CD4-positive, alpha-beta T cell (primary cell): Measurements from ENCODE around the gene YBX1. TPM values are rescaled to one million over a fixed set of nuclear protein-coding genes. Genes with fewer than 3 reads are reported as not detected.

Source experiments
- ATAC-seq: fragments of 200-7000 bp; cut with Tn5 transposase; one replicate; pipeline ENCODE4 v1.10.0; 2022; ENCODE audit warnings: mild to moderate bottlenecking; ENCODE audit not compliant: poor library complexity
- CTCF ChIA-PET: fragments of 350-600 bp; sonication (Branson Sonifier 250); formaldehyde crosslinking; loops from one replicate; lab custom pipeline; 2021; ENCODE audit warnings: antibody characterized with exemption, inconsistent platforms; lab: Charles Lee
- POLR2A ChIA-PET: fragments of 350-600 bp; sonication (Branson Sonifier 250); formaldehyde crosslinking; loops from one replicate; lab custom pipeline; 2021; ENCODE audit warnings: antibody characterized with exemption, inconsistent platforms; lab: Charles Lee
- DNase-seq, 14 experiments: peaks; one replicate each; pipeline ENCODE4 v3.0.0-alpha.2; 2013 to 2020; ENCODE audit warnings: mixed read lengths in 2 of 14
- H3K27ac ChIP-seq, 2 donors: one replicate each; pipeline versions ENCODE4 v1.5.1 to v1.7.0; 2013; ENCODE audit warnings: low read length in 2 of 2, low read depth in 1 of 2, mild to moderate bottlenecking in 1 of 2
- H3K27me3 ChIP-seq, 2 experiments: 1 replicate in 1 of 2; 2 replicates in 1 of 2; pipeline versions ENCODE4 v1.6.1 to v1.7.0; 2013; ENCODE audit warnings: low read length in 2 of 2, control low read depth in 1 of 2, mild to moderate bottlenecking in 1 of 2, moderate library complexity in 1 of 2; ENCODE audit not compliant: insufficient read depth in 2 of 2, control insufficient read depth in 1 of 2
- H3K36me3 ChIP-seq: one replicate; pipeline ENCODE4 v1.6.1; 2013; ENCODE audit warnings: low read length, control low read depth; ENCODE audit not compliant: insufficient read depth
- H3K4me1 ChIP-seq: one replicate; pipeline ENCODE4 v1.6.1; 2013; ENCODE audit warnings: low read length, control low read depth; ENCODE audit not compliant: insufficient read depth
- H3K4me3 ChIP-seq: one replicate; pipeline ENCODE4 v1.5.1; 2013; ENCODE audit warnings: mild to moderate bottlenecking, low read length, moderate library complexity
- H3K9me3 ChIP-seq, 2 experiments: 1 replicate in 1 of 2; 2 replicates in 1 of 2; pipeline versions ENCODE4 v1.6.1 to v1.7.0; 2013; ENCODE audit warnings: low read length in 2 of 2, mild to moderate bottlenecking in 2 of 2, control low read depth in 1 of 2, moderate library complexity in 1 of 2; ENCODE audit not compliant: control insufficient read depth in 1 of 2, insufficient read depth in 1 of 2
- H3K27ac Mint-ChIP-seq: one replicate; pipeline ENCODE4 v1.8.0; 2020; ENCODE audit warnings: mixed read lengths
- H3K27me3 Mint-ChIP-seq: one replicate; pipeline ENCODE4 v1.8.0; 2021; ENCODE audit warnings: mixed read lengths
- H3K36me3 Mint-ChIP-seq: one replicate; pipeline ENCODE4 v1.8.0; 2021; ENCODE audit warnings: low read depth, mixed read lengths
- H3K4me1 Mint-ChIP-seq: one replicate; pipeline ENCODE4 v1.8.0; 2021; ENCODE audit warnings: low read depth, mixed read lengths
- H3K4me3 Mint-ChIP-seq: one replicate; pipeline ENCODE4 v1.8.0; 2020; ENCODE audit warnings: mild to moderate bottlenecking, mixed read lengths
- H3K9me3 Mint-ChIP-seq: one replicate; pipeline ENCODE4 v1.8.0; 2020; ENCODE audit warnings: mixed read lengths
- CTCF ChIP-seq: fragments of 200-600 bp; IDR thresholded peaks from one replicate; pipeline ENCODE4 v1.8.0; 2022; ENCODE audit warnings: antibody characterized with exemption, mild to moderate bottlenecking
- intact Hi-C, 2 experiments: fragments of 100-400 bp; cut with DNase I in 1 of 2; cut with micrococcal nuclease in 1 of 2; formaldehyde crosslinking; loops; one replicate each; pipeline versions ENCODE4 v1.15.1 to v1.9.0; 2023 to 2025; cut with DNase I, micrococcal nuclease
- total RNA-seq, 174 experiments: library from RNA in 2 of 174; stranded (reverse) in 2 of 174; gene quantifications; one replicate each; pipeline ENCODE4 v1.2.3 and lab custom pipeline; 2021 to 2026

YBX1 gene
- total RNA-seq, 2 experiments from 2014 or later: 372 to 389 TPM

GRCh38 chr1:42741706-42742105, 59.5 kb downstream of the YBX1 start:
- DNase-seq: no peak
- no peaks in the 10 kb centered on the region for H3K9me3 ChIP-seq
- Mint-ChIP-seq H3K9me3 (no peaks in the 10 kb centered on the region), H3K4me1 (peaks cover 7% of the 10 kb centered on the region), H3K36me3 (peaks cover 17% of the 10 kb centered on the region), H3K4me3 (no peak overlapping the region), H3K27me3 (no peaks in the 10 kb centered on the region), H3K27ac (no peak overlapping the region)
- TF ChIP-seq CTCF: no peak
- H3K4me3 ChIP-seq: no peak overlapping the region
- ATAC-seq: no peak
- ChIA-PET CTCF (no interaction called here), POLR2A (no interaction called here)
- H3K36me3 ChIP-seq: peaks cover 5% of the 10 kb centered on the region
- intact Hi-C loops: no loop called here
- H3K27ac ChIP-seq: no peak overlapping the region
- H3K27me3 ChIP-seq: no peaks in the 10 kb centered on the region
- peaks cover 7% of the 10 kb centered on the region for H3K4me1 ChIP-seq

GRCh38 chr1:42742141-42742540, 59.9 kb downstream of the YBX1 start:
- no peaks in the 10 kb centered on the region for H3K9me3 ChIP-seq
- no peaks in the 10 kb centered on the region for H3K27me3 ChIP-seq
- no peak overlapping the region for H3K27ac Mint-ChIP-seq
- no peak overlapping the region for H3K4me3 ChIP-seq
- no peak overlapping the region for H3K4me3 Mint-ChIP-seq
- peaks cover 3% of the 10 kb centered on the region for H3K4me1 Mint-ChIP-seq
- no peak for ATAC-seq
- H3K9me3 Mint-ChIP-seq: no peaks in the 10 kb centered on the region
- intact Hi-C loops: no loop called here
- H3K27me3 Mint-ChIP-seq: no peaks in the 10 kb centered on the region
- H3K4me1 ChIP-seq: peaks cover 3% of the 10 kb centered on the region
- H3K36me3 ChIP-seq: peaks cover 9% of the 10 kb centered on the region
- DNase-seq: no peak
- ChIA-PET CTCF (no interaction called here), POLR2A (no interaction called here)
- TF ChIP-seq CTCF: no peak
- H3K27ac ChIP-seq: no peak overlapping the region
- peaks cover 22% of the 10 kb centered on the region for H3K36me3 Mint-ChIP-seq

DNA sequence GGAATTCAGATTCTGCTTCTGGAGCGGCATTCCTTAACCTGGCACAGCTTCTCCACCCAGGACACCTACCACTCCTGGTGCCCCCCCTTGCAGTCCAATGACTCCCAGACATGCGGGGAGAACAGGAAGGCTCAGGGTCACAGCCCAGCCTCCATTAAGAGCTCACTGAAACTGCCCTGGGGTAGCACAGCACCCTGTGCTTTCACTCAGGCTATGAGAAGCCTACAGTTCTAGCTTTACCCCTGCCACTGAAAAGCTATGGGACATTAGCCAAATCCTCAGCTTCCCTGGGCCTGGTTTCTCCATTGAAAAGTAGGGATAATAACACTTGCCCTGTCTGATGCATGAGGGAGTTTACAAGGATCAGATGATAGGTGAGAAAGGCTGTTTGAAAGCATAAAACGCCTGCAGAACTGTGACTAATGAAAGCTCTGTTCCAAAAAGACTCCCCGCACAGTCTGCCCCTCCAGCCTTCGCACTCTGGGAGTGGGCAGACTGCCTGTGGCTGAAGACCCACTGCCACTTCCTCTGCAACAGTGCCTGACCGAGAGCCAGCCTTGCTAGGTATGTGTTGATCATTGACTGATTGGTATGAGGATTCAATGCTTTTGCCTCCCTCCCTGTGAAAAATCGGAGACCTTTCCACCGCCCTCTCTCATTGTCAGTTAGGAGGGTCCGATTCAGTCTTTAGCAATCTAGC, 60.5 kb downstream of the YBX1 start:
- H3K36me3 Mint-ChIP-seq: peaks cover 25% of the 10 kb centered on the region
- Histone ChIP-seq H3K36me3 (peaks cover 16% of the 10 kb centered on the region), H3K27me3 (no peaks in the 10 kb centered on the region), H3K4me3 (no peak overlapping the region), H3K27ac (no peak overlapping the region), H3K9me3 (no peaks in the 10 kb centered on the region), H3K4me1 (no peaks in the 10 kb centered on the region)
- no peaks in the 10 kb centered on the region for H3K9me3 Mint-ChIP-seq
- intact Hi-C loops: no loop called here
- no peak overlapping the region for H3K4me3 Mint-ChIP-seq
- CTCF ChIA-PET: interaction anchor here (0.6 kb wide), 1 partner anchor 14 kb away, joined by 3 read pairs; no protein-coding TSS in a partner anchor
- H3K4me1 Mint-ChIP-seq: no peaks in the 10 kb centered on the region
- POLR2A ChIA-PET: no interaction called here
- no peak overlapping the region for H3K27ac Mint-ChIP-seq
- no peak for DNase-seq
- no peaks in the 10 kb centered on the region for H3K27me3 Mint-ChIP-seq
- no peak for TF ChIP-seq CTCF
- ATAC-seq: no peak
